GM12892 (cell line): ENCODE results near the gene PRSS50.

Experiments
- DNase-seq: peaks from one replicate; pipeline ENCODE4 v3.0.0; 2011; ENCODE audit not compliant: insufficient read length
- FAIRE-seq: peaks from 2 replicates; lab custom pipeline; 2011; peaks lifted over from hg19 to GRCh38; lab: Jason Lieb, UNC
- POLR2A ChIP-seq: IDR thresholded peaks from 2 replicates; pipeline ENCODE4 v1.6.1; 2011; ENCODE audit warnings: low read depth, low read length, control low read depth
- POLR2AphosphoS5 ChIP-seq: IDR thresholded peaks from 2 replicates; pipeline ENCODE4 v1.6.1; 2011; ENCODE audit warnings: low read depth, low read length, control low read depth
- TAF1 ChIP-seq: IDR thresholded peaks from 2 replicates; pipeline ENCODE4 v1.6.1; 2011; ENCODE audit warnings: low read depth, mild to moderate bottlenecking, control low read depth, low read length, borderline replicate concordance

The PRSS50 gene

DNA sequence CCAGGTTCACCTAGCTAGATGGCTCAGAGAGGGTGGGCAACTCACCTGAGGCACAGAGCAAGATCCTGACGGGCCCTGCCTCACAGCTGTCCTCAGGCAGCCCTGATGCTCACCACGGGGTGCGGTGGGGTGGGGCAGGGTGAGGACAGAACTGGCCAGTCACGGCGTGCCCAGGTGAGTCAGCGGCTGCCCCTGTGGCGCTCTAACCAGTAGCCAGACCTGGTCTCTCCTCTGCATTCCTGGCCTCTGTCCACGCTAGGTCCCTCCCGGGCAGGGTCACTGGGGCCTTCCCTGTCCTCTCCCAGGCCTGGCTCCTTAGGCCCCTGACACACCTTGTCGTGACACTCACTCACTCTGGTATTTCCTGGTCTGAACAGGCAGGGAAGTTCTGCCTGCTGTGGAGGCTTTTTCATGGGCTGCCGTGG is 25.1 kb downstream of the PRSS50 start:
- no peak for DNase-seq
- TF ChIP-seq POLR2A (no peak), TAF1 (no peak), POLR2AphosphoS5 (no peak)
- no peak for FAIRE-seq

DNA sequence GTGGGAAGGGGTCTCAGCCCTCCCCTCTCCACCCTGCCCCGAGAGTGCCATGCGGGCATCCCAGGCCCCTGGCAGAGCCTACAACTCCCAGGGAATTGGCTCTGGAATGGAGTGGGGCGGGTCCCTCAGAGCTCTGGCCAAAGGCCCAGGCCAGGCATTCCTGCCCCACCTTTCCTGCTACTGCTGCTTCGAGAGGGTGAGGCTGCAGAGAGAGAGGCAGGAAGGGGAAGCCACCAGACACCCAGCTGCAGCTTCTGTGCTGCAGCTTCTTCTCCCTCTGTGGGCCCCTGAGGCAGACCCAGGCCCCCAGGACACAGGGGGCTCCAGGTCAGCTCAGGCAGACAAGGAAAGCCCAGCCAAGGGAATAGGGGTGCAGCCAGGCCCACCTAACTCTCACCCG is 26.9 kb downstream of the PRSS50 start:
- FAIRE-seq, result no peak
- no peak for DNase-seq
- no peak for TF ChIP-seq POLR2AphosphoS5
- TF ChIP-seq POLR2A, result no peak
- TF ChIP-seq TAF1, result no peak

GRCh38 chr3:46685446-46685845 is 32.2 kb downstream of the PRSS50 start:
- TF ChIP-seq POLR2A (no peak), TAF1 (no peak)
- FAIRE-seq, result no peak
- no peak for DNase-seq

- no peak for FAIRE-seq
- TF ChIP-seq POLR2A (no peak), POLR2AphosphoS5 (no peak), TAF1 (no peak)
- no peak for DNase-seq
These were observed 32.8 kb downstream of the PRSS50 start for GRCh38 chr3:46684891-46685290.

- no peak for FAIRE-seq
- no peak for DNase-seq
- TF ChIP-seq POLR2AphosphoS5, result no peak
- TF ChIP-seq POLR2A, result no peak
- TF ChIP-seq TAF1, result no peak
These were observed 34.7 kb downstream of the PRSS50 start for GRCh38 chr3:46682974-46683373.

DNA sequence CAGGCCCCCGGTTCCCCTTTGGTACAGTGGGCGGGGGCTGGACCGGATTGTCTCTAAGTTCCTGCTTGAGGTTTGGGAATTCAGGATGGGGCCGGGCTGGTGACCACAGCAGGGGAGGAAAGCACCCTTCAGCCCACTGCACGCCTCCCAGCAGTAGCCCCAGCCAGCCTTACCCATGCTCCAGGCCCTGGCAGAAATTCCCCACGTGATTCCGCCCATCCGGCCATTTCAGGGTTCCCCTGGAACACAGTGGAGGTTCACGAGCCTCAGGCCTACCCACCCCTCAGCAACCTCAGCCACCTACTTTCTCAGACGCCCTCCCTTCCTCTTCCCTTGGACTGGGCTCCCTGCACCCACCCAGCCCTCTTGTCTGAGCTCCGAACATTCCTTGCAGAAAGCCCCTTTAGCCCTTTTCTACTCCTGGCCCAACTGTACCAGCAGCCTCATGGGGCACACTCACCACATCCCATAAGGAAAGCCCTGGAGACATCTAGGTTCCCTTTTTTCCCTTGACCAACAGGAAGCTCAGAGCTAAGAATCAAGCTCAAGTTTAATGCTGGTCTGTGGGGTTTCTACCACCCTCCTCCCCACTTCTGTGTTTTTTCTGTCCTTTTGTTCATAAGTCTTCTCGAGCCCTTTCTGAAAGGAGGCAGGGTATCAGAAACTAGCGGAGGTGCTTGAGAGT is 35.7 kb downstream of the PRSS50 start:
- TF ChIP-seq TAF1 (no peak), POLR2A (no peak), POLR2AphosphoS5 (no peak)
- FAIRE-seq (no peak), DNase-seq (no peak)

GRCh38 chr3:46681387-46681786 is 36.3 kb downstream of the PRSS50 start:
- TF ChIP-seq POLR2AphosphoS5 (no peak), TAF1 (no peak), POLR2A (no peak)
- no peak for DNase-seq
- no peak for FAIRE-seq

GRCh38 chr3:46680298-46680826 is 37.3 kb downstream of the PRSS50 start:
- no peak for TF ChIP-seq TAF1
- no peak for TF ChIP-seq POLR2A
- no peak for TF ChIP-seq POLR2AphosphoS5
- FAIRE-seq, result no peak
- DNase-seq, result no peak

DNA sequence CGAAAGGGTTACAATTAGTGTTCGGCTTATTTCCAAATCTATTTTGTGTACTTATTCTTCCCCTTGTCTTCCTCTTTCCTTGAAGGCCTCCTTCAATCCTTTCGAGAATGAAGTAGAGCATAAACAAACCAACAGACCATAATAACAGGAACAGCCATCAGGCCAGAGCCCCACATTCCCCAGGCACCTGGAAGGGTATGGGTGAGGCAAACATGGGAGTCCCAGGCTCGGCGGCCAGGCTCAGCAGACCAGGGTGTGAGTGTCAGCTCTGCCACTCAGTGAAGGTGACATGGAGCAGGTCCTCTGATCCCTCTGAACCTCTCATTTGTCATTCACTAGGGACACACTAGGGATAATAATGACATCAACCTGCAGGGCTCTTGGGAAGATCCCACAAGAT is 38.0 kb downstream of the PRSS50 start:
- DNase-seq (no peak), FAIRE-seq (no peak)
- TF ChIP-seq POLR2AphosphoS5 (no peak), TAF1 (no peak), POLR2A (no peak)

- FAIRE-seq (no peak), DNase-seq (no peak)
- TF ChIP-seq POLR2A (no peak), TAF1 (no peak), POLR2AphosphoS5 (no peak)
These were observed 39.4 kb downstream of the PRSS50 start for GRCh38 chr3:46678280-46678679.

- no peak for FAIRE-seq
- TF ChIP-seq POLR2AphosphoS5 (no peak), TAF1 (no peak), POLR2A (no peak)
- DNase-seq, result no peak
These were observed 40.3 kb downstream of the PRSS50 start for GRCh38 chr3:46677411-46677726.

GRCh38 chr3:46676601-46677410 is 40.9 kb downstream of the PRSS50 start:
- DNase-seq (no peak), FAIRE-seq (no peak)
- TF ChIP-seq POLR2A (no peak), POLR2AphosphoS5 (no peak), TAF1 (no peak)
